ENCODE results near the gene AGBL1. TPM values are rescaled to one million over a fixed set of nuclear protein-coding genes. Genes with fewer than 3 reads are reported as not detected.

Gene AGBL1
- total RNA-seq, 1 experiment from 2014 or later: not detected

- H3K27ac Mint-ChIP-seq: no peak overlapping the region
- no peak overlapping the region for H2BK15ac ChIP-seq (ENCODE audit: low read depth, low read length)
- no peaks in the 10 kb centered on the region for H3K9me3 ChIP-seq (ENCODE audit: control insufficient read depth, low read depth, low read length)
- no peak overlapping the region for H2BK12ac ChIP-seq (ENCODE audit: insufficient read length, low read depth, low read length)
- H4K20me1 ChIP-seq (ENCODE audit: control insufficient read depth, insufficient read depth, insufficient read length): no peaks in the 10 kb centered on the region
- peaks cover 8 to 23% of the 10 kb centered on the region in 2 experiments for H3K4me1 Mint-ChIP-seq
- H2AK5ac ChIP-seq (ENCODE audit: insufficient read length, low read length): no peak overlapping the region
- H3K23ac ChIP-seq (ENCODE audit: insufficient read length, low read depth, low read length): no peak overlapping the region
- no peaks in the 10 kb centered on the region for H3K4me1 ChIP-seq (ENCODE audit: insufficient read depth, low read length)
- H3K27me3 Mint-ChIP-seq (ENCODE audit: low read depth): no peaks in the 10 kb centered on the region
- H3K23me2 ChIP-seq (ENCODE audit: insufficient read length, low read depth, low read length, poor library complexity, severe bottlenecking): no peaks in the 10 kb centered on the region
- no peak overlapping the region for H3K18ac ChIP-seq (ENCODE audit: insufficient read length, low read depth, low read length)
- no peak overlapping the region for H4K8ac ChIP-seq (replicated peaks; ENCODE audit: insufficient read length, low read depth, low read length)
- H3K79me1 ChIP-seq (ENCODE audit: insufficient read depth, low read depth, low read length, poor library complexity, severe bottlenecking): no peaks in the 10 kb centered on the region
- no peak for TF ChIP-seq CTCF (conservative IDR thresholded peaks at IDR 0.05)
- no peak overlapping the region for H3K4ac ChIP-seq (ENCODE audit: low read depth, low read length)
- H3K4me2 ChIP-seq (ENCODE audit: insufficient read depth, insufficient read length, low read length): no peak overlapping the region
- no peak overlapping the region for H3K56ac ChIP-seq (ENCODE audit: insufficient read length, low read depth, low read length)
- no peak overlapping the region for H2AFZ ChIP-seq (ENCODE audit: low read length)
- no peaks in the 10 kb centered on the region for H3K9me3 Mint-ChIP-seq
- H3K27ac ChIP-seq (ENCODE audit: insufficient read length, low read depth, low read length): no peak overlapping the region
- H3K9ac ChIP-seq (ENCODE audit: extremely low read depth, insufficient read length, low read length): no peak overlapping the region
- H2BK20ac ChIP-seq (ENCODE audit: low read depth, low read length, poor library complexity, severe bottlenecking): no peak overlapping the region
- no peaks in the 10 kb centered on the region for H3K79me2 ChIP-seq (ENCODE audit: insufficient read depth, low read length)
- H2BK5ac ChIP-seq (ENCODE audit: insufficient read length, low read length): no peak overlapping the region
- H3K4me3 Mint-ChIP-seq: no peak overlapping the region
- H3T11ph ChIP-seq (ENCODE audit: low read length): no peak overlapping the region
- WGBS (ENCODE audit: extremely low coverage, insufficient read length, low lambda C conversion rate): no CpG with 5 or more reads among the region's 6 CpGs
- no peaks in the 10 kb centered on the region for H3K36me3 Mint-ChIP-seq (ENCODE audit: insufficient read depth in 1 of 3, low read depth in 3 of 3)
- no peak overlapping the region for H4K91ac ChIP-seq (ENCODE audit: insufficient read length, low read depth, low read length)
- H3K14ac ChIP-seq (ENCODE audit: insufficient read depth, low read length): no peak overlapping the region
- no peak for DNase-seq
- no peak overlapping the region for H4K5ac ChIP-seq (ENCODE audit: insufficient read length, low read depth, low read length)
- H3K27me3 ChIP-seq (ENCODE audit: insufficient read depth, low read length): no peaks in the 10 kb centered on the region
- H2BK120ac ChIP-seq (ENCODE audit: low read depth, low read length, poor library complexity, severe bottlenecking): no peak overlapping the region
Observed at GRCh38 chr15:86653344-86654197, 573.9 kb downstream of the AGBL1 start.

Measured in H9 (cell line).